Activated CD4-positive, alpha-beta T cell treated with anti-CD3 and anti-CD28 coated beads for 4 hours (primary cell): ENCODE results near the gene NEIL1.
"Not testable (repeated sequence)": the region's sequence is repeated elsewhere in the genome, so short reads cannot be mapped to it uniquely, and the experiment has no call there.

Experiments
- DNase-seq, 2 donors: peaks; one replicate each; pipeline ENCODE4 v3.0.0-alpha.2; 2020

NEIL1 gene

DNA sequence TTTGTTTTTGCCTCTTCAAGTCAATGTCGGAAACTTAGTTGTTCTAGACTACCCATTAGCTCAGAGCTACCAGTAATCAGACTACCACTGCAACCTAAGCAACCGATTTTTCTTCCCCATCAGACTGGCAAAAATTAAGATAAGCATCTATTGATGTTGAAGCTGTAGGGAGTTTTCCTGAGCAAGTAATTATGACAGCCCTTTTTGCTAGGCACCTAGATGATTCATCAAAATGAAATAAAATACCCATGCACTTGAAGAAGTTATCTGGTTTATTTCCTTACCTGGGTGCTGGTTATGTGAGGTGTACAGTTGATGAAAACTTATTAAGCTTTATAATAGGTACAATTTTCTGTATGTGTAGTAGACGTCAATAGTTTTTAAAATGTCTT, 11.5 kb upstream of the NEIL1 start:
- no peak for DNase-seq

DNA sequence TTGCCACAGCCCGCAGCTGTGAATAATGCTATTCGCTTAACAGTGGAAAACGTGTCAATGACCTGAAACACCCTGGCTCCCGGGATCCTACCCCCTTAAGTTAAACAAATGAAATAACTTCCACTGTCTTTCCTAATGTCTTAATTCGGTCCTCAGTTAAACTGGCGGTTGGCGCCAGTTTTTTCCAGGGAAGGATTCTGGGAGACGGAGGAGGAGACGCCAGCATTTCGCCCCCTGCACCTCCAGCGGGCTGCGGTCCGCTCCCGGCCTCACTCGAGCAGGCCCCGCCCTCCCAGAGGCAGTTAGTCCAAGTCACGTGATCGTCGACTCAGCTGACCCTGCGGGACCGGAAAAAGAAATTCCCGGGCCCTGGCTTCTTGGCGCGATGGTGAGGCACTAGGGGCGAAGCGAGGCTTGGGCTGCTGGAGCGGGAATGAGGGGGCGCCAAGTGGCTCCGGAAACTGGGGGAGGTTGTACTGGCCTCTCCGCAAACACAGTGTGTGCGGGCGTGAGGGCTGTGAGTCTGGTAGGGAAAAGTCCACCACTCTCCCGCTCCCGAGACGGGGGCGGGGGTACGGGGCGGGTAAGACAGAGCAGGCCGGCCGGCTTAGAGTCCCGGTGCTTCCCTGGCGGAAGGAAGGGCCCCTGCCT, 11.0 kb upstream of the NEIL1 start, which contains the start of gene COMMD4:
Gene COMMD4, plus strand, starts transcription at position 359 of the 651 bp plus-strand sequence. Its CDS starts 27 bp downstream, at position 386.
- DNase-seq, result peak; percentile 61 to 65

DNA sequence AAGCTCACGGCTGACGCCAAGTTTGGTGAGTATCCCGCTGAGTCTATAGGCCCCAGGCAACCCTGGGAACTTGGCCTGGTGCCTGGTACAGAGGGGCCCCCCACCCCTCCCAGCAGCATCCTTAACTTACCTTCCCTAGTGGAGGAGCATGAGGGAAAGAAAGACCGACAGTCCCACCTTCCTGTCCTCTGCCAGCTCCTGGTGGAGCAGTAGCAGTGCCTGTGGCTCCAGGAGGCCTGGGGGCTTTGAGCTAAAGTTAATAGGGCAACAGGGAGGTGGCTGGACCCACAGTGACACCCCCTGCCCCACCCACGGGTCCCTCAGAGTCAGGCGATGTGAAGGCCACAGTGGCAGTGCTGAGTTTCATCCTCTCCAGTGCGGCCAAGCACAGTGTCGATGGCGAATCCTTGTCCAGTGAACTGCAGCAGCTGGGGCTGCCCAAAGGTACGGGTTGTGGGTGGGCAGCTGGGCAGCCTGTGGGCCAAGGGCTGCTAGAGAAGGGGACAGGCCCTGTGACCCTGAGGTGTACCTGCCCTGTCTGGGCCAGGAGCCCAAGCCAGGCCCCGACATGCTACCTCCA, 8.1 kb upstream of the NEIL1 start:
- no peak for DNase-seq

DNA sequence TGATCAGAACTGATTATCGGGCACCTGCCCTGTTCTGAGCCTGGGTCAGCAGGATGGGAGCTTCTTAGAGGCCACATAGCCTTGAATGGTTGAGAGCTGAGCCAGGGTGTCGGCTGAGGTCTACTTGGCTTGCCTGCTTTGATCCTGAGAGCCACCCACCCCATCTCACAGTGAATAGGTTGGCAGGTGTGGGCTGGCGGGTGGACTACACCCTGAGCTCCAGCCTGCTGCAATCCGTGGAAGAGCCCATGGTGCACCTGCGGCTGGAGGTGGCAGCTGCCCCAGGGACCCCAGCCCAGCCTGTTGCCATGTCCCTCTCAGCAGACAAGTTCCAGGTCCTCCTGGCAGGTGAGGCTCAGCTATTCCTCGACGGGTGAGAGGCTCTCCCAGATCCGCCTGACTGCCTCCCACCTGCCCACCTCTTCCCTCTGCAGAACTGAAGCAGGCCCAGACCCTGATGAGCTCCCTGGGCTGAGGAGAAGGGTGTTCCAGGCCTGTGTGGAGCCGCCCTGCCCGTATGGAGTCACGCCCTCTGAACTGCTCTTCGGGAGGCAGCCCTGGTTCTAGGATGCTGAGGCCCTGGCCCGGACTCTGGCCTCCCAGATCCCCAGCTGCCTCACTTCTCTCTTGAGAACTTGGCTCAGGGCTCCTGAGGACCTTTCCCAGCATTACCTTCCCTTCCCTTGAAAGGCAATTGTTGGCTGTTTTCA, 7.2 kb upstream of the NEIL1 start:
- no peak for DNase-seq

DNA sequence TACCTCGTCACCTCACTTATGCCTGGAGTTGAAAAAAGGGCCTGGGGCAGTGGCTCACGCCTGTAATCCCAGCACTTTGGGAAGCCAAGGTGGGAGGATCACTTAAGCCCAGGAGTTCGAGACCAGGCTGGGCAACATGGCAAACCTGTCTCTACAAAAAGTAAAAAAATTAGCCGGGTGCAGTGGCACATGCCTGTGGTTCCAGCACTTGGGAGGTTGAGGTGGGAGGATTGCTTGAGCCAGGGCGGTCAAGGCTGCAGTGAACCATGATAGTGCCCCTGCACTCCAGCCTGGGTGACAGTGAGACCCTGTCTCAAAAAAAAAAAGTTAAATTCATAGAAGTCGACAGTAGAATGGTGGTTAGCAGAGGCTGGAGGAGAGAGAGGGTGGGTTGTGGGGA, 4.6 kb upstream of the NEIL1 start:
- no peak for DNase-seq

DNA sequence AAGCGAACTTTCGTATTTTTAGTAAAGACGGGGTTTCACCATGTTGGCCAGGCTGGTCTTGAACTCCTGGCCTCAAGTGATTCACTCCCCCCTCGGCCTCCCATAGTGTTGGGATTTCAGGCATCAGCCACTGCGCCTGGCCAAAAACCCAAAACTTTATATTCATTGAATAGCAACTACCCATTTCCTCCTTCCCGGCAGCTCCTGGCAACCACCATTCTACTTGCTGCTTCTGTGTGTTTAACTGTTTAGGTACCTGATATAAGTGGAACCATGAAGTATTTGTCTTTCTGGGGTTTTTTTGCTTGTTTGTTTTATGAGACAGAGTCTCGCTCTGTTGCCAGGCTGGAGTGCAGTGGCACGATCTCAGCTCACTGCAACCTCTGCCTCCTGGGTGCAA, 2.9 kb upstream of the NEIL1 start:
- DNase-seq, result not testable (repeated sequence)

DNA sequence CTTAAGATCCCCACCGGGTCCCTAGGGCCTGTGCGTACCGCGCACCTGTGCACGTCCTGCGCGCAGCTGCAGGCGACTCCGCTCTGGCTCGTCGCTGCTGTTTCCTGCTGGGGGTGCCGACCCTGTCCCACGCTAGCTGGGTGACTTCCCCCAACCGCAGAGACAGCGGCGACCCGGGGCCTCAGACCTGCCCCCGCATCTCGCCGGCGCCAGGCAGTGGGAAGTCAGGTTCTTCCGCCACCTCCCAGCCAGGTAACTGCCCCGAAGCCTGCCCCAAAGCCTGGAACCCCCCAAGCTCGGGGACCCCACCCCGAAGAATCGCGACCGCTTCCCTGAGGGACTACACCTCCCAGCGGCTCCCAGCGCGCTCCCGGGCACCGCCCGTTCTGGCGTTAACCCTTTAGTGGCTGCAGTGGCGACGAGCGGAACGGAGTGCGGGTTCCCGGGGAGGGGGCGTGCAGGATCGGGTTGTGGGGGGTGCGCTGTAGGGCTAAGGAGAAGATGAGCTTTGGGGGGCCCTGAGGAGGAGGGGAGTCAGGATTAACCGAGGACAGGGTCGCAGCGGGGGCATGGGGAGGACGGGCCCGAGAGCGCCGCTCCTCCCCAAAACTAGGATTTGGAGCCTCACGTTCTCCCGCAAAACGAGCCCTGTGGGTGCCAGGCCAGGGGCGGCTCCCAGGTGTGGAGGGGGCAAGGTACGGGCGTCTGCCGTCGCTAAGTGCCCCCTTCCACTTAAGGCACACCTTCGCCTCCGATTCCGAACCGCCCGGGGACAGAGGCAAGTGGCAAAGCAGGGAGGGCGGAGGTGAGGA, 589 bp downstream of the NEIL1 start:
- peak; percentile 45 to 54 for DNase-seq

DNA sequence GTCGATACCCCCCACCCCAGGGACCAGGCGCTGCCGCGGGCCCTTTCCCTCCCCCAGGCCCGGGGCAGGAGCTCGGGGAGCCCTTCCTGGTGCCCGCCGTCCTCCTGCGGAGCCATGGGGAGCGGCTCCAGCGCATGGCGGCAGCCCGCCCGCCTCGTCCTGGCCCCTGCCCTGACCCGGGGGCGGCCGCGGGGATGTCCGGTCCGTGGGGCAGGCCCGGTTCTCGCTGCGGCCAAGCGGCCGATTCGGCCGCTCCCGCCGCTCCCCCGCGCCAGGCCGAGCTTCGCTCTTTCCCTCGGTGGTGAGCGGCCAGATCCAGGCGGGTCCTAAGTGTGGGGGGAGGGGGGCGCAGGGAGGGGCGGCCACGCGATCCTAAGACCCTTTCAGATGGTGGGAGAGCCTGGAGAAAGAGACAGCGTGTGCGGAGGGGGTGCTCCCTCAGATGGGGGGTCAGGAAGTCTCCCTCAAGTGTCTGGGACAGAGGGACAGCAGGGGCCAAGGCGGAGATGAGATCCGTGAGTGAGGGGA, 1.3 kb downstream of the NEIL1 start:
- DNase-seq, result no peak

DNA sequence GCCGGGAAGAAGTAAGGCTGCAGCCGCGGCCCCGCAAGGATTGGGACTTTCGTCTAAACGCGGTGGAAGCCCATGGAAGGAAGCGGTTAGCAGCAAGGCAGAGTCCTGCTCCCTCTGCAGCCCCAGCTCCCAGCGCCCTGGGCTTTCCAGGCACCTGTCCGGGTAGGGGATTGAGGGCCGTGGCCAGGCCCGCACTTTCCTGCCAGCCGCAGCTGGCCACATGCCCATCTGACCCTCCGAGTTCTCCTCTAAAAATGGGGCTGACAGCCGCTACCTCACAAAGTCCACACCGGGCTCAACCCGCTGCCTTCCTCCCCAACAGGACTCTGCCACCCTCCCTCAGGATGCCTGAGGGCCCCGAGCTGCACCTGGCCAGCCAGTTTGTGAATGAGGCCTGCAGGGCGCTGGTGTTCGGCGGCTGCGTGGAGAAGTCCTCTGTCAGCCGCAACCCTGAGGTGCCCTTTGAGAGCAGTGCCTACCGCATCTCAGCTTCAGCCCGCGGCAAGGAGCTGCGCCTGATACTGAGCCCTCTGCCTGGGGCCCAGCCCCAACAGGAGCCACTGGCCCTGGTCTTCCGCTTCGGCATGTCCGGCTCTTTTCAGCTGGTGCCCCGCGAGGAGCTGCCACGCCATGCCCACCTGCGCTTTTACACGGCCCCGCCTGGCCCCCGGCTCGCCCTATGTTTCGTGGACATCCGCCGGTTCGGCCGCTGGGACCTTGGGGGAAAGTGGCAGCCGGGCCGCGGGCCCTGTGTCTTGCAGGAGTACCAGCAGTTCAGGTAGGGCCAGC, 1.9 kb downstream of the NEIL1 start:
- DNase-seq, result no peak

DNA sequence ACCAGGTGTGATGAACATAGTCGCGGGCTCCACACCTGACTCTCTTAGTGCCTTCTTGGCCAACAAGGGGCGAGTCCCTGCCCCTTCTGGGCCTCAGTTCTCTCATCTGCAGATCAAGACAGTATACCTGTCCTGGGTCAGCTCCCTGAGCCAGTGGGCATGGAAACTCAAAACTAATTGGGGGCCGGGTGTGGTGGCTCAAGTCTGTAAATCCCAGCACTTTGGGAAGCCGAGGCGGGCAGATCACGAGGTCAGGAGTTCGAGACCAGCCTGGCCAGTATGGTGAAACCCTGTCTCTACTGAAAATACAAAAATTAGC, 2.5 kb downstream of the NEIL1 start:
- DNase-seq, result not testable (repeated sequence)

DNA sequence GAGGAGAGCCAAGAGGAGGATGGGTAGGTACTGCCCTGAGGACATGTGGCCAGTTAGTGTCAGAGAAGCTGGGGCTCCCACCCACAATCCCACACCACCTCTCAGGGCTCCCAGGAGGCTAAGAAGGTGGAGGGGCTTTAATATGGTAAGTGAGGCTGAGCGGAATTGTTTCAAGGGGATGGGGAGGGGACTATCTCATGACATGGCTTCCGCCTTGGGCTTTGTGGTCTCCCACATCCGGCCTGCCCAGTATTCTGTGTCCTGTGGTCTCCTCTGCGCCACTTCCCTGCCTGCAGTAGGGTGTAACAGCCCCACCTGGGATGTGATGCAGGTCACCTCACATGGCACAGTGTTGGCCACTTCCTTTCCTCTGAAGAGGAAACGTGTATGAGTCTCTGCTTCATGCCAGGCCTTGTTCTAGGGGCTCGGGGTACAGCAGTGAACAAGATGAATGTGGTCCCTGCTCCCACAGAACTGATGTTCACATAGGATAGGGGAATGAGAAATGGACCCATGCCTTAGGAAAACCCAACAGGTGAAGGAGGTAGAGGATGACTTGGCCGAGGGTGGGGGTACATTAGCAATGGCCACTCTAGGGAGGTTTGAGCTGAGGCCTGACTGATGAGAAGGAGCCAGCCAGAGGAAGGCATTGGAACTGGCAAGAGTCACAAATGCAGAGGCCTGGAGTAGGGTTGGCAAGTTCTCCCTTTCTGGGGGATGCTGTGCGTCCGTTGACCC, 3.2 kb downstream of the NEIL1 start:
- peak; percentile 19 to 51 for DNase-seq

DNA sequence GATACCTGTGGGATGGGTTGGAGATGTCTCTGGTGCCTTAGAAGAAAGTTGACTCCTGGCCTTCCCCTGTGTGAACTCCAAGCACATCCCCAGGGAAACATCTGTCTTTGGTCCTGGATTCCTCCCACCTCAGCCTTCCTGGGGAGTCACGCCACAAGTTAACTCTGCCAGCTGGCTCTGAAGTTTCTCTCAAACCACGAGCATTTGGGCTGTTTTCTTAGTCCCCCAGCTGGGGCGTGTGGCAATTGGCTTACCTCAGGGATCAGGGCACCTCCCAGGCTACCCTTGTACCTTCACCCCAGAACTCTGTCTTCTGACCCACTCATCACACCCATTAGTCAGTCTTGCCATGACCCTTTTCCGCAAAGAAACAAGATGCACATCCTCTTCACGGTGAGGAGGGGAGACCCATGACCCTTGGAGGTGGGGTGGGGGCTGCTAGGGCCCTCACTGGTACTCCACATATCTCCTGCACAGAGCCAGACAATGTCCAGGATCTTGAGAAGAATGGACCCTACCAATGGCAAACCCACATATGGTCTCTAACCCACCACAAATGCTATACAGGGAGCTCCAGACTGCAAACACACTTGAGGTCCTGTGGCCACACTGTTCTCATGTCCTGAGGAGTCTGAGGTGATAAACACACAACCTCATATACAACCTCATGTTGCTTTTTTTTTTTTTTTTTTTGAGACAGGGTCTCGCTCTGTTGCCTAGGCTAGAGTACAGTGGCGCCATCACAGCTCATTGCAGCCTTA, 3.9 kb downstream of the NEIL1 start:
- DNase-seq, result no peak

DNA sequence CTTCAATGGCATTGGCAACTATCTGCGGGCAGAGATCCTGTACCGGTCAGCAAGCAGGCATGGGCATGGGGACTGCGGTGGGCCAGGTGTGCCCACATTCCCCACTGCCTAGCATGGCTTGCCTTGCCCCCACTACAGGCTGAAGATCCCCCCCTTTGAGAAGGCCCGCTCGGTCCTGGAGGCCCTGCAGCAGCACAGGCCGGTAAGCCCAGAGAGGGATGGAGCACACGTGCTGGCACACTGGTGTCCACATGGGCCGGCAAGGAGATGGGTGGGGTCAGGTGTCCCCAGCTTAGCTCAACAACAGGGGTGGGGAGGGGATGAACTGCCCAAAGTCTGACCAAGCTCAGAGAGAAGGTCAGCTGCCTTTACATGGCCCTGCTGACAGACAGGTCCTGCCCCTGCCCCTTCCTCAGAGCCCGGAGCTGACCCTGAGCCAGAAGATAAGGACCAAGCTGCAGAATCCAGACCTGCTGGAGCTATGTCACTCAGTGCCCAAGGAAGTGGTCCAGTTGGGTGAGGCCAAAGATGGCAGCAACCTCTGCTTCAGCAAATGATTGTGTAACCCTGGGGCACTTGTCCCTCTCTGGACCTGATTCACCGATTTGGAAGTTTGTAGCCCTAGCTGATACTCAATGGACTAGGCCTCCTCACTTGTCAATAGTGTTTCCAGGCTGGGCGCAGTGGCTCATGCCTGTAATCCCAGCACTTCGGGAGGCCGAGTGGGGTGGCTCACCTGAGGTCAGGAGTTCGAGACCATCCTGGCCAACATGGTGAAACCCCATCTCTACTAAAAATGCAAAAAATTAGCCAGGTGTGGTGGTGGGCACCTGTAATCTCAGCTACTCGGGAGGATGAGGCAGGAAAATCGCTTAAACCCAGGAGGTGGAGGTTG, 5.6 kb downstream of the NEIL1 start:
- DNase-seq, result no peak

DNA sequence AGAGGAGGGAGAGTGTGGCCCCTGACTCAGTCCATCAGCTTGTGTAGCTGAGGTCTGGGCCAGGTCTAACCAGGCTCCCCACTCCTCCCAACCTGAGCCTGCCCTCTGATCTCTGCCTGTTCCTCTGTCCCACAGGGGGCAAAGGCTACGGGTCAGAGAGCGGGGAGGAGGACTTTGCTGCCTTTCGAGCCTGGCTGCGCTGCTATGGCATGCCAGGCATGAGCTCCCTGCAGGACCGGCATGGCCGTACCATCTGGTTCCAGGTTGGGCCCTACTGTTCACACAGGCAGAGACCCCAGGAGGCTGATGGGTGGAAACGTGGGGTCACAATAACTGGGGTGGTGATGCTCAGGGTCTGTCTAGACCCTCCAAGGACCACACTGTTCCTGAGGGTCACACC, 6.8 kb downstream of the NEIL1 start:
- no peak for DNase-seq

DNA sequence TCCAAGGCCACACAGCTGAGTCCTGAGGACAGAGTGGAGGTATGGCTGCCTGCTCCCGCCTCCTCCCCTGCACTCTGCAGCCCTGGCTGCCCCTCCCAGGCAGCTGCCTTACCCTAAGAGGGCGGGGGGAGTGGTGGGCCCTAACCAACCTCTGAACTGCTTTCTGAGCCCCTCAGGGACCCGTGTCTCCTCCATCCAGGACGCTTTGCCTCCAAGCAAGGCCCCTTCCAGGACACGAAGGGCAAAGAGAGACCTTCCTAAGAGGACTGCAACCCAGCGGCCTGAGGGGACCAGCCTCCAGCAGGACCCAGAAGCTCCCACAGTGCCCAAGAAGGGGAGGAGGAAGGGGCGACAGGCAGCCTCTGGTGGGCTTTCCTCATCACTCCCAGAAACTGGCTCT, 7.6 kb downstream of the NEIL1 start:
- DNase-seq, result no peak

DNA sequence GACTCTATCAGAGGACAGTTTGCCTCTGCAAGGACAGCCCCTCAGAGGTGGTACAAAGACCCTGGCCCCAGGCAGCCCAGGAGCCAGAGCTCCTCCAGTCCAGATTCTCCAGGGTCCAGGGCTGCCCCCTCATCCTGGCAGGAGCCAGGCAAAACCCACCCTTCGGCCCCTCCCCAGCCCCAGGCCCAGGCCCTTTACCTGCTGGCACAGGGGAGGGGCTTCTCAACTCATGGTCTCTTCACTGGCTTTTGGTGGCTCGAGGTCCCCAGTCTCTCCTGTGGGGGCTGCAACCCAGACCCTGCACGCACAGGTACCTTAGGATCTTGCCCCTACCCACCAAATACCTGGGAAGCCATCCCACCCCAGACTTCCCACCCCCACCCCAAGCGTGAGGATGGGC, 8.5 kb downstream of the NEIL1 start:
- DNase-seq, result no peak

DNA sequence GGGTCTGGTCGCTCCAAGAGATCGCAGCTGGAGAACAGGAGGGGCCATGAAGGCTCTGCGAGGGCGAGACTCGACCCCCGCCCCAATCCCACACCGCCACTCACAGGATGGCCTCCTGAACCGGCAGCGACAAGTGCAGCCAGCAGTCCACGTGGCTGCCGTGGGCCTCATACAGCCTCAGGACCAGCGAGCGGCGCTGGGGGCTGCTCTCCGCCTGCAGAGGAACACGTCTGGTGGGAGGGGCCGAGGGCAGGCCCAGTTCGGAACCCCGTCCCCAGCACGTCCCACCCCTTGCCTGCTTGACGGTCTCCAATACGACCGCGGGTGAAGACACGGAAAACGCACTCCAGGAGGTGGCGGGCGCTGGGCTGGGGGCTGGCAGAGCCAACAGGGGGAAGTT, 9.2 kb downstream of the NEIL1 start:
- no peak for DNase-seq

DNA sequence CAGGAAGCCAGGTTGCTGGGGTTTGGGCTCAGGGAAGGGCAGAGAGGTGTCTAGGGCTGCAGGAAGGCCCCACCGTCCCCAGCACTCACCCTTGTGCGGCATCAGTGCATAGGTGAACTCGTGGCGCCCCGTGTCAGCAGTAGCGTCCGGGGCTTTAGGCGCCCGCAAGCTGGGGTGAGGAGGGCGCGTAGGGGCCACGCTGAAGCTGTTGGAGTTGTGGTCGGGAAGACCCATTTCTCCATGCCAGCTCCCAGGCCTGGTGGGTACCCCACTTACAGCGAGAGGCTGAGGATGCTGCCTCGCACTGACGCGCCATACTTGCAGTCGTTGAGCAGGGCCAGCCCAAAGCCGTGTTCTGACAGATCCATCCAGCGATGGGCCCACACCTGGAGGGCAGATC, 9.7 kb downstream of the NEIL1 start:
- DNase-seq, result no peak

DNA sequence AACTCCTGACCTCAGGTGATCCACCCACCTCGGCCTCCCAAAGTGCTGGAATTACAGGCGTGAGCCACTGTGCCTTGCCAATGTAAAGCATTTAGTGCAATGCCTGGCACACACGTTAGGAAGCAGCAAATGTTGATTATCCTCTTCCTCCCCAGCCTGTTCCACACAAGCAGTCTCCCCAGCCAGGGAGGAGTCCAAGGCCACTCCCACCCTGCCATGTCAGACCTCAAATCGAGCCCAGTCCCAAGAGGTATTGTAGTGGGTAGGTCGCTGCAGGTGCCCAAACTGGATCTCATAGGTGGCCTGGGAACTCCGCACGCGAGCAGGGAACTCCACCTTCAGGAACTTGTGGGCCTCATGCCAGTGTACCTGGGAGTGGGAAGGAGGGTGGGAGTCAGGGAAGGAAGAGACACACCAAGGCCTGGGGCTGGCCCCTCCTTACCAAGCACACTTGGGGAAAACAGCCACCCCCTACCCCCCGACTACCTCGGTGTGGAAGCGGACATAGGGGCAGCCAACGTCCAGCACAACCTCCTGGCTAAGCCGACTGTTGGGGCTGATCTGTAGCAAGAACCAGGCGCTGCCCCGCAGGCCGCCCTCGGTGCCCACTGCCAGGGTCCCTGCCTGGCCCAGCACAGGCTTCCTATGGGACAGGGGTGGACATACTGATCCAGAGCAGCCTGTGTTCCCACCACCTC, 11.3 kb downstream of the NEIL1 start:
- DNase-seq, result no peak
